Keratinocyte (primary cell): ENCODE results near the gene SYNE1.

ENCODE experiments used
- EZH2 ChIP-seq: IDR thresholded peaks from one replicate; pipeline ENCODE4 v1.6.1; 2012; ENCODE audit warnings: inconsistent platforms, mild to moderate bottlenecking, low read length, moderate library complexity
- TF ChIP-seq, protein P1 (sequence below), 3 experiments: IDR thresholded peaks in 1 of 3; conservative IDR thresholded peaks in 1 of 3; optimal IDR thresholded peaks in 1 of 3; 2 replicates in 2 of 3; 3 replicates in 1 of 3; pipeline versions ENCODE3 to v1.5.1; 2011; ENCODE audit warnings: low read length in 3 of 3, mild to moderate bottlenecking in 3 of 3, moderate library complexity in 2 of 3, control low read depth in 1 of 3, inconsistent platforms in 1 of 3; ENCODE audit not compliant: insufficient read depth in 2 of 3; ENCODE audit errors: extremely low read depth in 1 of 3

DNA sequence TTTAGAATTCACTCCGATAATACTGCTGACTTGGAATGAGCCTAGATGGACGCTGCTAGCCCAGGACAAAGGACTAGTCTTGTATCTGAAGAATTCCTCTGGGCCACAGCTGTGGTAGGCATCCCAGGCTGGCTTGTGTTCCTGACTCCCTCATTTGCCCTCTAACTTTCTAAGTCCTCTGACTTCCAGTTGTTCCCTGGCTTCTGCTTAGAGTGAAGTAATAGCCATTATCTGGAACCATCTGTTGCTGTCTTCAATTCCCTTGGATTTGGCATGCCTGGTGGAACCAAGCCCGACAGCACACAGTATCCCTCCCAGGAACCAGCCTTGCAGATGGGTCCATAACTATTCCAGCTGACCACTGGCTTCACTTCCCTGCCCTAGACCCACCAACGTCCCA, 376.0 kb downstream of the SYNE1 start:
- TF ChIP-seq EZH2: no peak
- TF ChIP-seq, protein P1, sequence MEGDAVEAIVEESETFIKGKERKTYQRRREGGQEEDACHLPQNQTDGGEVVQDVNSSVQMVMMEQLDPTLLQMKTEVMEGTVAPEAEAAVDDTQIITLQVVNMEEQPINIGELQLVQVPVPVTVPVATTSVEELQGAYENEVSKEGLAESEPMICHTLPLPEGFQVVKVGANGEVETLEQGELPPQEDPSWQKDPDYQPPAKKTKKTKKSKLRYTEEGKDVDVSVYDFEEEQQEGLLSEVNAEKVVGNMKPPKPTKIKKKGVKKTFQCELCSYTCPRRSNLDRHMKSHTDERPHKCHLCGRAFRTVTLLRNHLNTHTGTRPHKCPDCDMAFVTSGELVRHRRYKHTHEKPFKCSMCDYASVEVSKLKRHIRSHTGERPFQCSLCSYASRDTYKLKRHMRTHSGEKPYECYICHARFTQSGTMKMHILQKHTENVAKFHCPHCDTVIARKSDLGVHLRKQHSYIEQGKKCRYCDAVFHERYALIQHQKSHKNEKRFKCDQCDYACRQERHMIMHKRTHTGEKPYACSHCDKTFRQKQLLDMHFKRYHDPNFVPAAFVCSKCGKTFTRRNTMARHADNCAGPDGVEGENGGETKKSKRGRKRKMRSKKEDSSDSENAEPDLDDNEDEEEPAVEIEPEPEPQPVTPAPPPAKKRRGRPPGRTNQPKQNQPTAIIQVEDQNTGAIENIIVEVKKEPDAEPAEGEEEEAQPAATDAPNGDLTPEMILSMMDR (optimal IDR thresholded peaks at IDR 0.05 in 1 of 3, IDR thresholded peaks at IDR 0.05 in 1 of 3, conservative IDR thresholded peaks at IDR 0.05 in 1 of 3; ENCODE audit: extremely low read depth in 1 of 3, insufficient read depth in 2 of 3, low read length in 3 of 3): no peak
